Prostate gland (tissue), 2 donors: Measurements from ENCODE around the gene SLC66A2.

Experiments used
- POLR2A ChIP-seq: fragments of 450-650 bp; IDR thresholded peaks from one replicate; pipeline ENCODE4 v1.6.1; 2016; ENCODE audit warnings: antibody characterized with exemption, mild to moderate bottlenecking
- TF ChIP-seq, protein P1 (sequence below), 4 experiments: fragments of 200-600 bp in 2 of 4; fragments of 450-650 bp in 2 of 4; sonication (generic) in 2 of 4; IDR thresholded peaks; 1 replicate in 3 of 4; 2 replicates in 1 of 4; pipeline ENCODE4 v1.5.1; 2016 to 2019; ENCODE audit warnings: antibody characterized with exemption in 4 of 4, mild to moderate bottlenecking in 2 of 4, moderate library complexity in 2 of 4

- TF ChIP-seq POLR2A: no peak
- TF ChIP-seq, protein P1, sequence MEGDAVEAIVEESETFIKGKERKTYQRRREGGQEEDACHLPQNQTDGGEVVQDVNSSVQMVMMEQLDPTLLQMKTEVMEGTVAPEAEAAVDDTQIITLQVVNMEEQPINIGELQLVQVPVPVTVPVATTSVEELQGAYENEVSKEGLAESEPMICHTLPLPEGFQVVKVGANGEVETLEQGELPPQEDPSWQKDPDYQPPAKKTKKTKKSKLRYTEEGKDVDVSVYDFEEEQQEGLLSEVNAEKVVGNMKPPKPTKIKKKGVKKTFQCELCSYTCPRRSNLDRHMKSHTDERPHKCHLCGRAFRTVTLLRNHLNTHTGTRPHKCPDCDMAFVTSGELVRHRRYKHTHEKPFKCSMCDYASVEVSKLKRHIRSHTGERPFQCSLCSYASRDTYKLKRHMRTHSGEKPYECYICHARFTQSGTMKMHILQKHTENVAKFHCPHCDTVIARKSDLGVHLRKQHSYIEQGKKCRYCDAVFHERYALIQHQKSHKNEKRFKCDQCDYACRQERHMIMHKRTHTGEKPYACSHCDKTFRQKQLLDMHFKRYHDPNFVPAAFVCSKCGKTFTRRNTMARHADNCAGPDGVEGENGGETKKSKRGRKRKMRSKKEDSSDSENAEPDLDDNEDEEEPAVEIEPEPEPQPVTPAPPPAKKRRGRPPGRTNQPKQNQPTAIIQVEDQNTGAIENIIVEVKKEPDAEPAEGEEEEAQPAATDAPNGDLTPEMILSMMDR (IDR thresholded peaks at IDR 0.05): no peak
Observed at GRCh38 chr18:79940126-79940813, 11.2 kb downstream of the SLC66A2 start.
